H9 (cell line): Measurements from ENCODE around the gene STON2. TPM values are rescaled to one million over a fixed set of nuclear protein-coding genes. Genes with fewer than 3 reads are reported as not detected.

Experiments used
- DNase-seq: peaks from one replicate; pipeline ENCODE4 v3.0.0-alpha.2; 2017
- H2AFZ ChIP-seq: one replicate; pipeline ENCODE4 v1.6.1; 2013; ENCODE audit warnings: mild to moderate bottlenecking, low read length, control low read depth, moderate library complexity
- H2AK5ac ChIP-seq: 2 replicates; pipeline ENCODE4 v1.6.1; 2013; ENCODE audit warnings: low read length, control low read depth, mixed read lengths; ENCODE audit not compliant: insufficient read length
- H2BK120ac ChIP-seq: one replicate; pipeline ENCODE4 v1.6.1; 2013; ENCODE audit warnings: low read depth, mild to moderate bottlenecking, low read length, control low read depth, inconsistent platforms; ENCODE audit not compliant: poor library complexity, severe bottlenecking
- H2BK12ac ChIP-seq: 2 replicates; pipeline ENCODE4 v1.6.1; 2013; ENCODE audit warnings: low read length, control low read depth, mixed read lengths, low read depth; ENCODE audit not compliant: insufficient read length
- H2BK15ac ChIP-seq: 2 replicates; pipeline ENCODE4 v1.6.1; 2013; ENCODE audit warnings: low read depth, low read length, control low read depth
- H2BK20ac ChIP-seq: one replicate; pipeline ENCODE4 v1.6.1; 2013; ENCODE audit warnings: low read depth, mild to moderate bottlenecking, low read length, control low read depth, inconsistent platforms; ENCODE audit not compliant: poor library complexity, severe bottlenecking
- H2BK5ac ChIP-seq: 2 replicates; pipeline ENCODE4 v1.6.1; 2013; ENCODE audit warnings: low read length, control low read depth, mixed read lengths; ENCODE audit not compliant: insufficient read length
- H3K14ac ChIP-seq: 2 replicates; pipeline ENCODE4 v1.6.1; 2013; ENCODE audit warnings: low read length, control low read depth; ENCODE audit not compliant: insufficient read depth
- H3K18ac ChIP-seq: 2 replicates; pipeline ENCODE4 v1.6.1; 2013; ENCODE audit warnings: low read depth, mild to moderate bottlenecking, mixed read lengths, low read length, control low read depth; ENCODE audit not compliant: insufficient read length
- H3K23ac ChIP-seq: 2 replicates; pipeline ENCODE4 v1.6.1; 2013; ENCODE audit warnings: low read length, control low read depth, mixed read lengths, low read depth; ENCODE audit not compliant: insufficient read length
- H3K23me2 ChIP-seq: 2 replicates; pipeline ENCODE4 v1.6.1; 2013; ENCODE audit warnings: low read depth, mild to moderate bottlenecking, mixed read lengths, low read length, control low read depth; ENCODE audit not compliant: insufficient read length, poor library complexity, severe bottlenecking
- H3K27ac ChIP-seq: 2 replicates; pipeline ENCODE4 v1.5.1; 2013; ENCODE audit warnings: low read length, control low read depth, mixed read lengths, low read depth; ENCODE audit not compliant: insufficient read length
- H3K27me3 ChIP-seq: 2 replicates; pipeline ENCODE4 v1.6.1; 2013; ENCODE audit warnings: low read length, control low read depth, inconsistent platforms; ENCODE audit not compliant: insufficient read depth
- H3K4ac ChIP-seq: 2 replicates; pipeline ENCODE4 v1.6.1; 2013; ENCODE audit warnings: low read depth, mild to moderate bottlenecking, control low read depth, inconsistent platforms, low read length, moderate library complexity
- H3K4me1 ChIP-seq: 2 replicates; pipeline ENCODE4 v1.6.1; 2013; ENCODE audit warnings: low read length, control low read depth, inconsistent platforms; ENCODE audit not compliant: insufficient read depth
- H3K4me2 ChIP-seq: 2 replicates; pipeline ENCODE4 v1.6.1; 2013; ENCODE audit warnings: low read length, control low read depth, mixed read lengths; ENCODE audit not compliant: insufficient read length, insufficient read depth
- H3K56ac ChIP-seq: 2 replicates; pipeline ENCODE4 v1.6.1; 2013; ENCODE audit warnings: low read depth, mild to moderate bottlenecking, mixed read lengths, low read length, control low read depth; ENCODE audit not compliant: insufficient read length
- H3K79me1 ChIP-seq: 2 replicates; pipeline ENCODE4 v1.6.1; 2013; ENCODE audit warnings: low read depth, mild to moderate bottlenecking, moderate library complexity, low read length, control low read depth, inconsistent platforms; ENCODE audit not compliant: insufficient read depth, poor library complexity, severe bottlenecking
- H3K79me2 ChIP-seq: 2 replicates; pipeline ENCODE4 v1.6.1; 2013; ENCODE audit warnings: low read length, control low read depth, inconsistent platforms; ENCODE audit not compliant: insufficient read depth
- H3K9ac ChIP-seq: 2 replicates; pipeline ENCODE4 v1.6.1; 2013; ENCODE audit warnings: low read length, control low read depth, mixed read lengths; ENCODE audit not compliant: insufficient read length; ENCODE audit errors: extremely low read depth
- H3K9me3 ChIP-seq: one replicate; pipeline ENCODE4 v1.6.1; 2013; ENCODE audit warnings: low read depth, low read length, inconsistent platforms; ENCODE audit not compliant: control insufficient read depth
- H3T11ph ChIP-seq: one replicate; pipeline ENCODE4 v1.6.1; 2013; ENCODE audit warnings: mild to moderate bottlenecking, low read length, control low read depth, inconsistent platforms
- H4K20me1 ChIP-seq: one replicate; pipeline ENCODE4 v1.6.1; 2013; ENCODE audit not compliant: control insufficient read depth, insufficient read length, insufficient read depth
- H4K5ac ChIP-seq: 2 replicates; pipeline ENCODE4 v1.6.1; 2013; ENCODE audit warnings: low read depth, mild to moderate bottlenecking, mixed read lengths, low read length, control low read depth; ENCODE audit not compliant: insufficient read length
- H4K8ac ChIP-seq: replicated peaks from 2 replicates; pipeline ENCODE4 v1.6.1; 2013; ENCODE audit warnings: low read length, control low read depth, mixed read lengths, low read depth; ENCODE audit not compliant: insufficient read length
- H4K91ac ChIP-seq: 2 replicates; pipeline ENCODE4 v1.6.1; 2013; ENCODE audit warnings: low read depth, mild to moderate bottlenecking, moderate library complexity, mixed read lengths, low read length, control low read depth; ENCODE audit not compliant: insufficient read length
- H3K27ac Mint-ChIP-seq, 3 experiments: 2 replicates in 2 of 3; 3 replicates in 1 of 3; pipeline ENCODE4 v1.8.0; 2020 to 2021; ENCODE audit warnings: mixed read lengths in 3 of 3, mild to moderate bottlenecking in 1 of 3, moderate library complexity in 1 of 3
- H3K27me3 Mint-ChIP-seq: 2 replicates; pipeline ENCODE4 v1.8.0; 2021; ENCODE audit warnings: low read depth, mild to moderate bottlenecking, moderate library complexity, mixed read lengths
- H3K36me3 Mint-ChIP-seq, 3 experiments: 2 replicates in 2 of 3; 3 replicates in 1 of 3; pipeline ENCODE4 v1.8.0; 2020 to 2021; ENCODE audit warnings: low read depth in 3 of 3, mixed read lengths in 3 of 3; ENCODE audit not compliant: insufficient read depth in 1 of 3
- H3K4me1 Mint-ChIP-seq, 2 experiments: 2 replicates each; pipeline ENCODE4 v1.8.0; 2020; ENCODE audit warnings: mixed read lengths in 2 of 2
- H3K4me3 Mint-ChIP-seq, 2 experiments: 2 replicates in 1 of 2; 3 replicates in 1 of 2; pipeline ENCODE4 v1.8.0; 2020 to 2021; ENCODE audit warnings: mild to moderate bottlenecking in 2 of 2, mixed read lengths in 2 of 2, moderate library complexity in 1 of 2
- H3K9me3 Mint-ChIP-seq, 2 experiments: 2 replicates in 1 of 2; 3 replicates in 1 of 2; pipeline ENCODE4 v1.8.0; 2020; ENCODE audit warnings: mild to moderate bottlenecking in 2 of 2, mixed read lengths in 2 of 2, moderate library complexity in 1 of 2
- WGBS: extraction: QIAGEN DNeasy Blood & Tissue Kit; methylation state at CpG from one replicate; pipeline ENCODE4 v1.1.7; 2013; ENCODE audit warnings: missing lambda C conversion rate, low lambda C conversion rate, mixed read lengths; ENCODE audit not compliant: insufficient read length; ENCODE audit errors: extremely low coverage; 5-methylcytosine and 5-hydroxymethylcytosine counted together
- total RNA-seq: library from RNA; stranded (reverse); gene quantifications from 2 replicates; pipeline ENCODE4 v1.2.1, GENCODE V29; 2021
- TF ChIP-seq, protein P1 (sequence below): fragments of 200-600 bp; sonication (generic); conservative IDR thresholded peaks from 3 replicates; pipeline ENCODE4 v1.8.0; 2021; ENCODE audit warnings: antibody characterized with exemption, mild to moderate bottlenecking

The STON2 gene
- total RNA-seq, 1 experiment from 2014 or later = 62.9 TPM

DNA sequence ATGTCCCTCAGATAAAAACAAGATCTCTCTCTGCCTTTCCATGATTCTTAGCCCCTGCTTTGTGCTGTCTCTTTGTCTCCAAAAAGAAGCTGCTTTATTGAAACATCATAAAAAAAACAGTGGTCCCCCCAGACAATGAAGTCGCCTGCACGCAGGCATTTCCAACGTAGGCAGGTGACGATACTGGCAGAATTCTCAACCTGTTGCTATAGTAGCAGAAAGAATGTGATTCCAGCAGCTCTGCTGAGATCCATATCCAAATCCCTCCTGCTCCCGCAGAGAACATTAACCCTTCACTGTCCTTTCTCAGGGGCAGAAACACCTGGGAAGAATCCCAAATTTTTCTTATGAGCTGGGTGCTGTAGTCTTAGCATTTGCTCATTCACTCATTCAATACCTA, 84.8 kb downstream of the STON2 start:
- H3K27me3 ChIP-seq = no peaks in the 10 kb centered on the region
- no peak overlapping the region for H3K56ac ChIP-seq
- peak overlapping the region; percentile 23 for H4K5ac ChIP-seq
- peaks cover 7 to 22% (median 15%) of the 10 kb centered on the region in 3 experiments for H3K36me3 Mint-ChIP-seq
- H3K4ac ChIP-seq = peak overlapping the region; percentile 3; the same call in 1 of the 2 replicates
- H2BK5ac ChIP-seq = no peak overlapping the region
- H3K9me3 ChIP-seq = no peaks in the 10 kb centered on the region
- H2BK120ac ChIP-seq = peak overlapping the region; percentile 71
- H2BK15ac ChIP-seq = no peak overlapping the region
- H3K4me1 Mint-ChIP-seq = peaks cover 69 to 72% of the 10 kb centered on the region in 2 experiments
- peak overlapping the region; percentile 53 for H3K27ac ChIP-seq
- peak; percentile 79 for DNase-seq
- no peak overlapping the region for H4K8ac ChIP-seq
- H4K91ac ChIP-seq = no peak overlapping the region
- no CpG with 5 or more reads among the region's 5 CpGs for WGBS
- no peak overlapping the region for H3K23ac ChIP-seq
- peak overlapping the region; percentile 88; the same call in 1 of the 2 replicates for H3K14ac ChIP-seq
- H3K27me3 Mint-ChIP-seq = no peaks in the 10 kb centered on the region
- no peaks in the 10 kb centered on the region; the same call in 1 of the 2 replicates for H3K79me2 ChIP-seq
- H3K23me2 ChIP-seq = no peaks in the 10 kb centered on the region
- H2BK12ac ChIP-seq = no peak overlapping the region
- peaks cover 2 to 12% of the 10 kb centered on the region in 2 experiments; a peak in 2 of 5 replicates for H3K9me3 Mint-ChIP-seq
- peak overlapping the region; percentile 96 for H3T11ph ChIP-seq
- TF ChIP-seq, protein P1, sequence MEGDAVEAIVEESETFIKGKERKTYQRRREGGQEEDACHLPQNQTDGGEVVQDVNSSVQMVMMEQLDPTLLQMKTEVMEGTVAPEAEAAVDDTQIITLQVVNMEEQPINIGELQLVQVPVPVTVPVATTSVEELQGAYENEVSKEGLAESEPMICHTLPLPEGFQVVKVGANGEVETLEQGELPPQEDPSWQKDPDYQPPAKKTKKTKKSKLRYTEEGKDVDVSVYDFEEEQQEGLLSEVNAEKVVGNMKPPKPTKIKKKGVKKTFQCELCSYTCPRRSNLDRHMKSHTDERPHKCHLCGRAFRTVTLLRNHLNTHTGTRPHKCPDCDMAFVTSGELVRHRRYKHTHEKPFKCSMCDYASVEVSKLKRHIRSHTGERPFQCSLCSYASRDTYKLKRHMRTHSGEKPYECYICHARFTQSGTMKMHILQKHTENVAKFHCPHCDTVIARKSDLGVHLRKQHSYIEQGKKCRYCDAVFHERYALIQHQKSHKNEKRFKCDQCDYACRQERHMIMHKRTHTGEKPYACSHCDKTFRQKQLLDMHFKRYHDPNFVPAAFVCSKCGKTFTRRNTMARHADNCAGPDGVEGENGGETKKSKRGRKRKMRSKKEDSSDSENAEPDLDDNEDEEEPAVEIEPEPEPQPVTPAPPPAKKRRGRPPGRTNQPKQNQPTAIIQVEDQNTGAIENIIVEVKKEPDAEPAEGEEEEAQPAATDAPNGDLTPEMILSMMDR = no peak
- H3K79me1 ChIP-seq = no peaks in the 10 kb centered on the region
- no peak overlapping the region for H2AK5ac ChIP-seq
- H3K4me2 ChIP-seq = no peak overlapping the region
- H3K4me3 Mint-ChIP-seq = peak overlapping the region; percentile 16 to 61; a peak in 4 of 5 replicates
- H2AFZ ChIP-seq = no peak overlapping the region
- peak overlapping the region; percentile 98 to 99 (median 99) for H3K27ac Mint-ChIP-seq
- H4K20me1 ChIP-seq = no peaks in the 10 kb centered on the region
- peaks cover 6% of the 10 kb centered on the region; the same call in 1 of the 2 replicates for H3K4me1 ChIP-seq
- H3K9ac ChIP-seq = peak overlapping the region; percentile 23
- H3K18ac ChIP-seq = peak overlapping the region; percentile 59
- no peak overlapping the region for H2BK20ac ChIP-seq
